Type B pancreatic cell (in vitro differentiated cells): Measurements from ENCODE around the gene CCN2. TPM values are rescaled to one million over a fixed set of nuclear protein-coding genes. Genes with fewer than 3 reads are reported as not detected.

Experiments used
- DNase-seq: peaks from one replicate; pipeline ENCODE4 v3.0.0; 2021; ENCODE audit warnings: mixed read lengths; ENCODE audit not compliant: unreplicated experiment; ENCODE audit errors: extremely low spot score
- H3K27ac Mint-ChIP-seq: 2 replicates; pipeline ENCODE4 v1.8.0; 2021; ENCODE audit warnings: mild to moderate bottlenecking, mixed read lengths
- H3K27me3 Mint-ChIP-seq: 2 replicates; pipeline ENCODE4 v1.8.0; 2021; ENCODE audit warnings: mixed read lengths
- H3K36me3 Mint-ChIP-seq: 2 replicates; pipeline ENCODE4 v1.8.0; 2021; ENCODE audit warnings: mixed read lengths
- H3K4me1 Mint-ChIP-seq: one replicate; pipeline ENCODE4 v1.8.0; 2021; ENCODE audit warnings: mixed read lengths; ENCODE audit not compliant: unreplicated experiment
- H3K4me3 Mint-ChIP-seq: 2 replicates; pipeline ENCODE4 v1.8.0; 2021; ENCODE audit warnings: mild to moderate bottlenecking, mixed read lengths
- H3K9me3 Mint-ChIP-seq: 2 replicates; pipeline ENCODE4 v1.8.0; 2021; ENCODE audit warnings: mixed read lengths
- total RNA-seq: library from RNA; stranded (reverse); gene quantifications from 2 replicates; pipeline ENCODE4 v1.2.1, GENCODE V29; 2021; ENCODE audit warnings: low replicate concordance
- TF ChIP-seq, protein P1 (sequence below): fragments of 200-600 bp; sonication (generic); conservative IDR thresholded peaks from 2 replicates; pipeline ENCODE4 v1.5.0; 2021; ENCODE audit warnings: antibody characterized with exemption, mild to moderate bottlenecking

CCN2 gene
- total RNA-seq, 1 donor from 2014 or later: 33.8 TPM

DNA sequence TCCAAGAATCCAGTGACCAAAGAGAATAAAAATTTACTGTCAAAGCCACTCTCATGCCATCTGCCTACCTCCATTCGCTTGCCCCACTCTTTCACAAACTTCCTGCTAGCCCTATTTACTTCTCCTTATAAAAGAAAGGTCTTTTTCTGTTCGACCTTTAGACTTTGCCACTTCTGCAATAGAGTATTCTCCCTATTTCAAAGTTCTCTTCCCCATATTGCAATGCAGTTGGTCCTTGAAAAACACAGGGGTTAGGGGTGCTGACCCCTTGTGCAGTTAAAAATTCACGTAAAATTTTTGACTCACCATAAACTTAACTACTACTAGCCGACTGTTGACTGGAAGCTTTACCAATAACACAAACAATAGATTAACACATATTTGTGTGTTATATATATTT lies 15.0 kb downstream of the CCN2 start:
- no peak overlapping the region for H3K27ac Mint-ChIP-seq
- H3K4me1 Mint-ChIP-seq: peaks cover 14% of the 10 kb centered on the region
- H3K27me3 Mint-ChIP-seq: no peaks in the 10 kb centered on the region
- H3K36me3 Mint-ChIP-seq: no peaks in the 10 kb centered on the region
- DNase-seq: no peak
- no peaks in the 10 kb centered on the region for H3K9me3 Mint-ChIP-seq
- H3K4me3 Mint-ChIP-seq: no peak overlapping the region
- TF ChIP-seq, protein P1, sequence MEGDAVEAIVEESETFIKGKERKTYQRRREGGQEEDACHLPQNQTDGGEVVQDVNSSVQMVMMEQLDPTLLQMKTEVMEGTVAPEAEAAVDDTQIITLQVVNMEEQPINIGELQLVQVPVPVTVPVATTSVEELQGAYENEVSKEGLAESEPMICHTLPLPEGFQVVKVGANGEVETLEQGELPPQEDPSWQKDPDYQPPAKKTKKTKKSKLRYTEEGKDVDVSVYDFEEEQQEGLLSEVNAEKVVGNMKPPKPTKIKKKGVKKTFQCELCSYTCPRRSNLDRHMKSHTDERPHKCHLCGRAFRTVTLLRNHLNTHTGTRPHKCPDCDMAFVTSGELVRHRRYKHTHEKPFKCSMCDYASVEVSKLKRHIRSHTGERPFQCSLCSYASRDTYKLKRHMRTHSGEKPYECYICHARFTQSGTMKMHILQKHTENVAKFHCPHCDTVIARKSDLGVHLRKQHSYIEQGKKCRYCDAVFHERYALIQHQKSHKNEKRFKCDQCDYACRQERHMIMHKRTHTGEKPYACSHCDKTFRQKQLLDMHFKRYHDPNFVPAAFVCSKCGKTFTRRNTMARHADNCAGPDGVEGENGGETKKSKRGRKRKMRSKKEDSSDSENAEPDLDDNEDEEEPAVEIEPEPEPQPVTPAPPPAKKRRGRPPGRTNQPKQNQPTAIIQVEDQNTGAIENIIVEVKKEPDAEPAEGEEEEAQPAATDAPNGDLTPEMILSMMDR: no peak

DNA sequence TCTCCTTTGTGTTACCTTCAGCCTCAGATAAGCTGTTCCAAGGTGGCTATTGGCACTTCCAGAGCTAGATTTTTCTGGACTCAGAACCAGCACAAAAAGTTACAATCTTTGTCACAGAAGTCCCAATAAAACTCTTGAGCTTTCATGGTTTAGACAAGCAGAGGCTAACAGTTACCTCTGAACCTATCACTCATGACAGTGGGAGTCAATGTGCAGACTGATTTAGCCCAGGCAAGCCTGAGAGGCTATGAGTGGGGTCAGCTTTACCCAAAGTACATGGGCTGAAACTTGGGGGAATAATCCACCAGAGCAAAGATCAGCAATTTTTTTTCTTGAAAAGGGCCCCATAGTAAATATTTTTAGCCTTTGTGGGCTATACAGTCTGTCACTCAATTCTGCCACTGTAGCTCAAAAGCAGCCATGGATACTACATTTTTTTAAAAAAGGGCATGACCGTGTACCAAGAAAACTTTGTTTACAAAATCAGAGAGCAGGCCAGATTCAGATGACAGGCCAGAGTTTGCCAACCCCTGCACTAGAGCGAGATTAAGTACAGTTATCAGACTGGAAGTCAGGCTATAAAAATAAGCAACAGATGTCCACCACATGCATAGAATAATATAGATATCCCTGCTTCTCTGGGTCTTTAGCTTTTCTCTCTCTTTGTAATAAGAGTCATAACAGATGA lies 20.0 kb downstream of the CCN2 start:
- no peak for DNase-seq
- TF ChIP-seq, protein P1: no peak
- Mint-ChIP-seq H3K9me3 (no peaks in the 10 kb centered on the region), H3K27ac (no peak overlapping the region), H3K4me1 (peaks cover 12% of the 10 kb centered on the region), H3K4me3 (no peak overlapping the region), H3K27me3 (no peaks in the 10 kb centered on the region), H3K36me3 (no peaks in the 10 kb centered on the region)

DNA sequence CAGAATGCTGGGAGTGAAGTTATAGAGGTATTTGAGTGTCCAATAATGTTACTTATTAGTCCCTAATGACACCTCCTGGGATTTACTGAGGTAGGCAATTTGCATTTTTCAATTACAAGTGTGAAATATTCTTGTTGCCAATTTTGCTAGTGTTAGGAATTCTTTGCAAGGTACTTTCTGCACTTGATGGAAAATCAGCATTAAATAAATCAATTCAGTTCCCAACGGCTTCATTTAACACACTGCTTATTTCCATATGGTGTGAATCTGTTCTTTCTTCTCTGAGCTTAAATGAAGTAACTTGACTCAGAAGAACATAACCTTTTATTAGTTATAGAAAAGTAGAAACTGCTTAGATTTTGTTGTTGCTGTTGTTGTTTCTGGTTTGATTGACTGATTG lies 21.2 kb downstream of the CCN2 start:
- Mint-ChIP-seq H3K4me1 (peaks cover 12% of the 10 kb centered on the region), H3K9me3 (no peaks in the 10 kb centered on the region), H3K4me3 (no peak overlapping the region), H3K27ac (no peak overlapping the region), H3K27me3 (no peaks in the 10 kb centered on the region), H3K36me3 (no peaks in the 10 kb centered on the region)
- TF ChIP-seq, protein P1: no peak
- DNase-seq: no peak

DNA sequence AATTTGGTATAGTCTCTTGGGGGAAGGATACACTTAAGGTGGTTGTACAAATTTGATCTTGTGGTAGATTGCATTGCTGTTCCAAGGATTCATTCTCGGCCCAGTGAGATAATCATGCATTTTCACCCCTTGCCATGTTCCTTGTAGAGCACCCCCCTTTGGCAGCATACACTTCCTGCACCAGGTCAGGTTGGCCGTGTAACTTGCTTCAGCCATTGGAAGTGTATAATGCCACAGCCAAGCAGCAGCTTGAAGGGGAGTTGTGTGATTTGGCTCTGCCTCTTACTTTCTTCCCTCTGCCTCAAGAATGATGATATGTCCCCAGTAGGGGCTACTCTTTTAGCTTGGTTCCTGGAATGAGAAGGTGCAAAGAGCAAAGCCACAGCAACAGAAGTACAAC lies 21.9 kb downstream of the CCN2 start:
- H3K27me3 Mint-ChIP-seq: no peaks in the 10 kb centered on the region
- H3K9me3 Mint-ChIP-seq: no peaks in the 10 kb centered on the region
- DNase-seq: no peak
- H3K27ac Mint-ChIP-seq: no peak overlapping the region
- TF ChIP-seq, protein P1: peak; percentile 33
- H3K4me3 Mint-ChIP-seq: no peak overlapping the region
- peaks cover 12% of the 10 kb centered on the region for H3K4me1 Mint-ChIP-seq
- no peaks in the 10 kb centered on the region for H3K36me3 Mint-ChIP-seq

DNA sequence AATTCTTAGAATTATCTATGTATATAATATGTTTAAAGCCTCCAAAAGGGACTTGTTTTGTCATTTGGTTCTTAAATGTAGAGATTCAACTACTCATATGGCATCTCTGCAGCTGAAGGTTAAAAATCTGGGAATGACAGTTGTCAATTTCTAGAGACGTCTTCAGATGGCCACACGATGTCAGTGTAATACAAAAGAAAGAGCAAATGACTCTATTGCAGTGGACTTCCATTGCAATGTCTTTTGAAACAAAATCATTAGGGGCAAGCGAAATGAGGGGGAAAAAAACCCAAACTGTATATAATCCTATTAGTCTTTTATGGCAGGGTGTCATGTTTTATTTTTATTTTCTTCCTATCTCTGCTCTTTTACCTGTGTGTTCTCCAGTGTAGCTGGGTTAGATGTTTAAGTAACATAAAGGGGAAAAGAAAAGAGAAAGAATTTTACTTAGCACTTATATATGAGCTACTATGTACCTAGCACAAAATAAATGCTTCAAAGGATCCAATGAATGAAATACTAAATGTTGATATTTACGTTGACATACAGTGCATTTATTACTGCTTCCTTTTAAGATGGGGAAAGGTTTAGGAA lies 26.2 kb downstream of the CCN2 start:
- Mint-ChIP-seq H3K4me1 (no peaks in the 10 kb centered on the region), H3K36me3 (no peaks in the 10 kb centered on the region), H3K9me3 (no peaks in the 10 kb centered on the region), H3K27ac (no peak overlapping the region), H3K27me3 (no peaks in the 10 kb centered on the region), H3K4me3 (no peak overlapping the region)
- TF ChIP-seq, protein P1: peak; percentile 77
- no peak for DNase-seq
